ENCODE measurements around the gene GEMIN4.
"Not testable (repeated sequence)": the region's sequence is repeated elsewhere in the genome, so short reads cannot be mapped to it uniquely, and the experiment has no call there.

Gene GEMIN4

GRCh38 chr17:760371-760770 lies 8.3 kb upstream of the GEMIN4 start:
- H3K36me3 ChIP-seq (replicated peaks): peaks cover 72% of the 10 kb centered on the region
- no peaks in the 10 kb centered on the region for H3K9me3 ChIP-seq
- in situ Hi-C loops (cut with MboI; ENCODE audit: low sequenced_read_pairs): no loop called here
- H3K4me3 ChIP-seq: no peak overlapping the region
- no peaks in the 10 kb centered on the region for H3K27me3 ChIP-seq (ENCODE audit: low read depth)
- no peaks in the 10 kb centered on the region for H3K4me1 ChIP-seq
- no peak for DNase-seq (ENCODE audit: low spot score in 2 of 2)

DNA sequence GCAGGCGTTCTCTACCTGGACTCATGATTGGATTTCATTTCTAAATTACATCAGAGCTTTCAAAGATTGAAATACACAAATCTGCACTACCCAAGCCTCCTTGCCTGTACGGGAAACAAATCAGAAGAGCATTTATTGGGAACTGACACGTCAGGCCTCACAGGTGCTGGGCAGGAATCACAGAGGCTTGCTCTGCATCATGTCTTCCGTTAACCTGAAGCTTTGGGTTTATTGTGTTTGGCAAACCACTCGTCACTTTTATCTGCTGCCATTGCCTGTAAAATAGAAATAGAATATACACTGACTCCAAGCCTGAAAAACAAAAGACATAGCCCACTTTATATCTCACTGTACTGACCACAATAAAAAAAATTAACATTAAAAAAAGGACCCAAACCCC lies 7.9 kb upstream of the GEMIN4 start:
- no peak for DNase-seq (ENCODE audit: low spot score in 2 of 2)
- Histone ChIP-seq H3K9me3 (no peaks in the 10 kb centered on the region), H3K27me3 (ENCODE audit: low read depth) (no peaks in the 10 kb centered on the region), H3K4me1 (no peaks in the 10 kb centered on the region), H3K36me3 (replicated peaks) (peaks cover 68% of the 10 kb centered on the region), H3K4me3 (no peak overlapping the region)
- in situ Hi-C loops (cut with MboI; ENCODE audit: low sequenced_read_pairs): no loop called here

DNA sequence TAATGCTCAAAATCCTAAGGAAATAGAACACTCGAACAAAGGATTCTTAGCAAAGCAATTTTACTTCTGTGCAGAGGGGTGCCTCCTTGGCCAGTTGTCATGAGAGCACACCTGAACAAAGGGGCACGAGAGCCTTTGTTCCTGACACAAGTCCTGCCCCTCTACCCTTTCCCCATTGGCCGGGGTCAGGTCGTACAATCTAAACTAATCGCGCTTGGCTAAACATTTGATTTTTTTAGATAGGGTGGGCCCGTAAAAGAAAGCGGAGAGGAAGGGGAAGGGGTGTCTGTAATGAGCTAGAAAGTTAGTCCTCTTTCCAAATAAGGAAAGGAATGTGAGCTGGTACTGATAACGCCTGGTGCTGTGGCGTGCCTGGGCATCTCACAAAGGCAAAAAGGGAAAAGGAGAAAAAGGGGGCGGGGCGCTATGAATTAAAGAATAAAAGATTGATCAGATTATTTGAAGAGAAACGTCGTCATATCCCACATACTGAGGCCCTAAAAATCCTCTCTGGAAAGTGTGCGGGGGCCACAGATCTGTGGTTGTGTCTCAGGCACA lies 4.0 kb upstream of the GEMIN4 start:
- H3K27me3 ChIP-seq (ENCODE audit: low read depth); DNase-seq (ENCODE audit: low spot score in 2 of 2); in situ Hi-C loops (cut with MboI; ENCODE audit: low sequenced_read_pairs); H3K4me3 ChIP-seq; H3K4me1 ChIP-seq; H3K9me3 ChIP-seq: not testable (repeated sequence)
- peaks cover 43% of the 10 kb centered on the region for H3K36me3 ChIP-seq (replicated peaks)

- H3K4me1 ChIP-seq; H3K27me3 ChIP-seq (ENCODE audit: low read depth); in situ Hi-C loops (cut with MboI; ENCODE audit: low sequenced_read_pairs); H3K4me3 ChIP-seq; H3K9me3 ChIP-seq; DNase-seq (ENCODE audit: low spot score in 2 of 2): not testable (repeated sequence)
- H3K36me3 ChIP-seq (replicated peaks): peaks cover 37% of the 10 kb centered on the region
These were observed 3.4 kb upstream of the GEMIN4 start for GRCh38 chr17:755319-755961.

DNA sequence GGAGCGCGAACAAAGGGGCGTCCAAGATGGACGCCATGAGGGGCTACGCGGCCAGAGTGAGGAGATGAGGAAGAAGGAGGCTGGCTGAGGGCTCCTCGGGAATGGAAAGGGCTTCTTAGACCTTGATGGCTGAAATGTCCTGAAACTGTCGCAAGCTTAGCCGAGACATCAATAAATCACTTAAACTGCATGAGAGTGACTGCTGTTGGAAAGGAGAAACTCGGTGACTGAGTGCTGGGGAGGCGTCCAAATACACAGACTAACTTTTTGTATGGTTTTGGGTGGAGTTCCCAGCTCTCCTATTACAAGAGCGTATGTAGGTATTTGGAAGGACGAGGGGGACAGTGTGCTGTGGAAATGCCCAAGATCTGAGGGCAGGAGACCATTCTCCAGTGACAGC lies 1.4 kb upstream of the GEMIN4 start:
- peaks cover 12% of the 10 kb centered on the region for H3K4me1 ChIP-seq
- H3K4me3 ChIP-seq: no peak overlapping the region
- in situ Hi-C loops (cut with MboI; ENCODE audit: low sequenced_read_pairs): no loop called here
- peaks cover 22% of the 10 kb centered on the region for H3K36me3 ChIP-seq (replicated peaks)
- no peak for DNase-seq (ENCODE audit: low spot score in 2 of 2)
- H3K9me3 ChIP-seq: no peaks in the 10 kb centered on the region
- H3K27me3 ChIP-seq (ENCODE audit: low read depth): no peaks in the 10 kb centered on the region

- peaks cover 23% of the 10 kb centered on the region for H3K36me3 ChIP-seq (replicated peaks)
- in situ Hi-C loops (cut with MboI; ENCODE audit: low sequenced_read_pairs): no loop called here
- no peaks in the 10 kb centered on the region for H3K27me3 ChIP-seq (ENCODE audit: low read depth)
- H3K4me1 ChIP-seq: peaks cover 12% of the 10 kb centered on the region
- no peaks in the 10 kb centered on the region for H3K9me3 ChIP-seq
- H3K4me3 ChIP-seq: peak overlapping the region; percentile 77
- DNase-seq (ENCODE audit: low spot score in 2 of 2): peak in 1 of 2 experiments; percentile 51
These were observed 656 bp upstream of the GEMIN4 start for GRCh38 chr17:752620-753219.

GRCh38 chr17:751269-752001 lies 629 bp downstream of the GEMIN4 start:
- in situ Hi-C loops (cut with MboI; ENCODE audit: low sequenced_read_pairs): no loop called here
- DNase-seq (ENCODE audit: low spot score in 2 of 2): peak in 1 of 2 experiments; percentile 51
- Histone ChIP-seq H3K4me1 (peaks cover 12% of the 10 kb centered on the region), H3K36me3 (replicated peaks) (peaks cover 24% of the 10 kb centered on the region), H3K4me3 (peak overlapping the region; percentile 77), H3K9me3 (no peaks in the 10 kb centered on the region), H3K27me3 (ENCODE audit: low read depth) (no peaks in the 10 kb centered on the region)

- peaks cover 12% of the 10 kb centered on the region for H3K4me1 ChIP-seq
- peak overlapping the region; percentile 77 for H3K4me3 ChIP-seq
- H3K27me3 ChIP-seq (ENCODE audit: low read depth): no peaks in the 10 kb centered on the region
- in situ Hi-C loops (cut with MboI; ENCODE audit: low sequenced_read_pairs): no loop called here
- DNase-seq (ENCODE audit: low spot score in 2 of 2): peak in 1 of 2 experiments; percentile 45
- H3K36me3 ChIP-seq (replicated peaks): peaks cover 32% of the 10 kb centered on the region
- H3K9me3 ChIP-seq: no peaks in the 10 kb centered on the region
These were observed 1.5 kb downstream of the GEMIN4 start for GRCh38 chr17:750431-751037.

- in situ Hi-C loops (cut with MboI; ENCODE audit: low sequenced_read_pairs); H3K27me3 ChIP-seq (ENCODE audit: low read depth); H3K4me3 ChIP-seq; H3K9me3 ChIP-seq; DNase-seq (ENCODE audit: low spot score in 2 of 2): not testable (repeated sequence)
- peaks cover 44% of the 10 kb centered on the region for H3K36me3 ChIP-seq (replicated peaks)
- peaks cover 12% of the 10 kb centered on the region for H3K4me1 ChIP-seq
These were observed 2.7 kb downstream of the GEMIN4 start for GRCh38 chr17:749359-749758.

- Histone ChIP-seq H3K36me3 (replicated peaks) (peaks cover 51% of the 10 kb centered on the region), H3K4me1 (peaks cover 12% of the 10 kb centered on the region)
- H3K27me3 ChIP-seq (ENCODE audit: low read depth); in situ Hi-C loops (cut with MboI; ENCODE audit: low sequenced_read_pairs); H3K4me3 ChIP-seq; H3K9me3 ChIP-seq; DNase-seq (ENCODE audit: low spot score in 2 of 2): not testable (repeated sequence)
These were observed 3.5 kb downstream of the GEMIN4 start for GRCh38 chr17:748604-749003.

GRCh38 chr17:746783-747629 lies 5.1 kb downstream of the GEMIN4 start:
- peaks cover 66% of the 10 kb centered on the region for H3K36me3 ChIP-seq (replicated peaks)
- in situ Hi-C loops (cut with MboI; ENCODE audit: low sequenced_read_pairs): no loop called here

DNA sequence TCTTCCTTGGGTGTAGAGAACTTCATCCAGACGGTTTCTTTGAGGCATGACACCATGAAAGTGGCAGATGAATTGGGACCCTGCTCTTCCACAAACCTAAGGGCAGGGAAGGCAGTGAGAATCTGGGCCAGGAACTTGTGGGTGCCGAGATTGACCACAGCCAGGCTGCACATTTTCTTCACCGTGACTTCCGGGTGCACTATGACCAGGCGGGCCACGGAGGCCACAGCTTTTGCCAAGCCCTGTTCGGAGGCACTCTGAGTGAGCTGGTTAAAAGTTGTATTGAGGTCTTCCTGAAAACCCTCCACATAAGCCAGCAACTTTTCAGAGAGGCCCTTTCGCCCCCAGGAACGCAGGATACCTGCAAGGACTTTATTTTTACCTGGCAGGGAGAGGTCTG lies 5.9 kb downstream of the GEMIN4 start:
- H3K36me3 ChIP-seq (replicated peaks): peaks cover 71% of the 10 kb centered on the region
- no peaks in the 10 kb centered on the region for H3K9me3 ChIP-seq
- no peak overlapping the region for H3K4me3 ChIP-seq
- peaks cover 7% of the 10 kb centered on the region for H3K4me1 ChIP-seq
- in situ Hi-C loops (cut with MboI; ENCODE audit: low sequenced_read_pairs): no loop called here
- DNase-seq (ENCODE audit: low spot score in 2 of 2): no peak
- no peaks in the 10 kb centered on the region for H3K27me3 ChIP-seq (ENCODE audit: low read depth)

More at GRCh38 chr17:746783-747629, 5.1 kb downstream of the GEMIN4 start:
- Histone ChIP-seq H3K4me1 (peaks cover 7% of the 10 kb centered on the region), H3K4me3 (no peak overlapping the region), H3K27me3 (ENCODE audit: low read depth) (no peaks in the 10 kb centered on the region), H3K9me3 (no peaks in the 10 kb centered on the region)
- no peak for DNase-seq (ENCODE audit: low spot score in 2 of 2)

DNA sequence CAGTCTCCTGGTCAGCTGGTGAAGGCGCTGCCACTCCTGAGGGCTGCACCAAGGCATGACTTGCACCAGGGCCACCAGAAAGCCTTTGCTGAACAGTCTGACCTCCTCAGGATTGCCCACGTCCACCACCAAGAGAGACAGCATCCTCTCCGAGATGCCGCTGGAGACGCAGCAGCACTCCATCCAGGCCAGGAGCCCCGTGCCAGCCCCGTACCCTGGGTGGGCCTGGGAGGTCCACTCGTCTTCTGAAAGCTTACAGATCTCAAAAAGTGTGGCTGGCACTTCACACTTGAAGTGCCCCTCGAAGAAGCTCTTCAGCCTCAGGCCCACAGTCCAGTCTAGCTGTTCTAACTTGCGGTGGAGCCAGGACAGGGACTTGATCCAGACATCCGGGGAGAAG lies 6.7 kb downstream of the GEMIN4 start:
- in situ Hi-C loops (cut with MboI; ENCODE audit: low sequenced_read_pairs): no loop called here

More for the DNA sequence above, 6.7 kb downstream of the GEMIN4 start:
- no peaks in the 10 kb centered on the region for H3K27me3 ChIP-seq (ENCODE audit: low read depth)
- DNase-seq (ENCODE audit: low spot score in 2 of 2): no peak
- peaks cover 4% of the 10 kb centered on the region for H3K4me1 ChIP-seq
- H3K36me3 ChIP-seq (replicated peaks): peaks cover 77% of the 10 kb centered on the region
- no peaks in the 10 kb centered on the region for H3K9me3 ChIP-seq
- H3K4me3 ChIP-seq: no peak overlapping the region

Data from HAP-1 (cell line).